ENCODE results near the gene FNTB.

- no peak for TF ChIP-seq POLR2AphosphoS5 (IDR thresholded peaks at IDR 0.05)
- no peak for TF ChIP-seq CTCF (IDR thresholded peaks at IDR 0.05)
- no peak for TF ChIP-seq POLR2A (IDR thresholded peaks at IDR 0.05)
These were observed 59.0 kb downstream of the FNTB start for GRCh38 chr14:65045709-65046108.
